GM18870 (cell line): ENCODE measurements around the gene ARHGAP18.

Experiments
- ATAC-seq: cut with Tn5 transposase; IDR thresholded peaks from one replicate; pipeline ENCODE4 v1.9.1; 2021; ENCODE audit warnings: moderate library complexity; ENCODE audit not compliant: unreplicated experiment

The ARHGAP18 gene

GRCh38 chr6:129645830-129646579 is 64.0 kb downstream of the ARHGAP18 start:
- no peak for ATAC-seq

- ATAC-seq, result no peak
Observed at GRCh38 chr6:129645106-129645829, 64.7 kb downstream of the ARHGAP18 start.

- no peak for ATAC-seq
Observed at GRCh38 chr6:129644567-129645015, 65.4 kb downstream of the ARHGAP18 start.

GRCh38 chr6:129643968-129644367 is 66.0 kb downstream of the ARHGAP18 start:
- ATAC-seq, result no peak

- no peak for ATAC-seq
Observed at GRCh38 chr6:129643176-129643575, 66.8 kb downstream of the ARHGAP18 start.

- no peak for ATAC-seq
Observed at GRCh38 chr6:129642322-129642721, 67.7 kb downstream of the ARHGAP18 start.

- no peak for ATAC-seq
Observed at GRCh38 chr6:129641344-129641743, 68.6 kb downstream of the ARHGAP18 start.

GRCh38 chr6:129638686-129639085 is 71.3 kb downstream of the ARHGAP18 start:
- ATAC-seq, result no peak

- no peak for ATAC-seq
Observed at GRCh38 chr6:129638055-129638684, 71.8 kb downstream of the ARHGAP18 start.

- no peak for ATAC-seq
Observed at GRCh38 chr6:129637340-129638054, 72.5 kb downstream of the ARHGAP18 start.

- no peak for ATAC-seq
Observed at GRCh38 chr6:129635396-129636130, 74.4 kb downstream of the ARHGAP18 start.

- peak; percentile 74 for ATAC-seq
Observed at GRCh38 chr6:129634411-129635230, 75.4 kb downstream of the ARHGAP18 start.

GRCh38 chr6:129633529-129633928 is 76.4 kb downstream of the ARHGAP18 start:
- ATAC-seq, result no peak

- no peak for ATAC-seq
Observed at GRCh38 chr6:129632172-129632613, 77.8 kb downstream of the ARHGAP18 start.

- ATAC-seq, result no peak
Observed at GRCh38 chr6:129631070-129631469, 78.9 kb downstream of the ARHGAP18 start.

GRCh38 chr6:129630596-129630995 is 79.4 kb downstream of the ARHGAP18 start:
- ATAC-seq, result no peak

GRCh38 chr6:129628101-129628815 is 81.7 kb downstream of the ARHGAP18 start:
- no peak for ATAC-seq

- no peak for ATAC-seq
Observed at GRCh38 chr6:129624488-129624887, 85.5 kb downstream of the ARHGAP18 start.
